Panc1 (cell line): ENCODE data around the gene CCDC141. TPM values are rescaled to one million over a fixed set of nuclear protein-coding genes. Genes with fewer than 3 reads are reported as not detected.
"Not testable (repeated sequence)": the region's sequence is repeated elsewhere in the genome, so short reads cannot be mapped to it uniquely, and the experiment has no call there.

Experiments
- ATAC-seq: fragments of 200-7000 bp; cut with Tn5 transposase; 2 replicates; pipeline ENCODE4 v1.9.1; 2020; ENCODE audit warnings: mild to moderate bottlenecking, moderate library complexity
- BruUV-seq: library from RNA; stranded (reverse); fragments of 400-500 nt; replicated peaks from 2 replicates; lab custom pipeline; 2021; lab: Mats Ljungman, UMichigan
- CTCF ChIA-PET: fragments of 300-600 bp; sonication (Branson Sonifier 250); formaldehyde crosslinking; loops from one replicate; lab custom pipeline; 2022; ENCODE audit warnings: antibody characterized with exemption; lab: Charles Lee
- POLR2A ChIA-PET: fragments of 300-600 bp; sonication (Branson Sonifier 250); formaldehyde crosslinking; loops from one replicate; lab custom pipeline; 2022; ENCODE audit warnings: antibody characterized with exemption; lab: Charles Lee
- DNase-seq: peaks from one replicate; pipeline ENCODE4 v3.0.0-alpha.2; 2010; ENCODE audit warnings: low read depth, low spot score
- H3K27ac ChIP-seq: 2 replicates; pipeline ENCODE4 v1.5.1; 2011; ENCODE audit warnings: mild to moderate bottlenecking, low read length, inconsistent platforms
- H3K27me3 ChIP-seq: fragments of 200-500 bp; sonication (Bioruptor generic); 2 replicates; pipeline ENCODE4 v1.6.0; 2014; ENCODE audit warnings: low read length, inconsistent platforms; ENCODE audit not compliant: control insufficient read depth, insufficient read depth
- H3K36me3 ChIP-seq: fragments of 200-500 bp; sonication (Bioruptor generic); 2 replicates; pipeline ENCODE4 v1.5.1; 2014; ENCODE audit warnings: inconsistent platforms, mild to moderate bottlenecking, low read length, moderate library complexity; ENCODE audit not compliant: control insufficient read depth, insufficient read depth
- H3K4me1 ChIP-seq: 2 replicates; pipeline ENCODE4 v1.5.1; 2011; ENCODE audit warnings: inconsistent platforms, mild to moderate bottlenecking, low read length, moderate library complexity; ENCODE audit not compliant: control insufficient read depth, insufficient read depth
- H3K4me3 ChIP-seq, 2 experiments: 2 replicates each; pipeline ENCODE4 v1.5.1; 2011 to 2012; ENCODE audit warnings: low read depth in 2 of 2, low read length in 2 of 2, mild to moderate bottlenecking in 2 of 2, inconsistent platforms in 1 of 2, moderate library complexity in 1 of 2
- H3K9me3 ChIP-seq: fragments of 200-500 bp; sonication (Bioruptor generic); 2 replicates; pipeline ENCODE4 v1.5.1; 2014; ENCODE audit warnings: low read depth, mild to moderate bottlenecking, inconsistent platforms, low read length, moderate library complexity; ENCODE audit not compliant: control insufficient read depth, insufficient read depth
- CTCF ChIP-seq: fragments of 450-650 bp; IDR thresholded peaks from 2 replicates; pipeline ENCODE4 v1.5.1; 2017; ENCODE audit warnings: mild to moderate bottlenecking
- POLR2AphosphoS5 ChIP-seq: IDR thresholded peaks from 2 replicates; pipeline ENCODE4 v1.6.1; 2012; ENCODE audit warnings: mild to moderate bottlenecking, low read depth, low read length, moderate library complexity
- REST ChIP-seq, 2 experiments: IDR thresholded peaks; 2 replicates each; pipeline ENCODE4 v1.6.1; 2011 to 2012; ENCODE audit warnings: low read depth in 2 of 2, control low read depth in 1 of 2, low read length in 1 of 2, mild to moderate bottlenecking in 1 of 2, moderate library complexity in 1 of 2; ENCODE audit not compliant: insufficient read depth in 1 of 2
- SIN3A ChIP-seq: IDR thresholded peaks from 2 replicates; pipeline ENCODE4 v1.6.1; 2012; ENCODE audit warnings: low read depth, mild to moderate bottlenecking, low read length, moderate library complexity, borderline replicate concordance; ENCODE audit not compliant: insufficient read depth
- TCF7L2 ChIP-seq: IDR thresholded peaks from 2 replicates; pipeline ENCODE4 v1.6.1; 2011; ENCODE audit warnings: mild to moderate bottlenecking, low read depth, low read length, inconsistent platforms
- in situ Hi-C: cut with HindIII; loops from 2 replicates; pipeline ENCODE4 v1.10.0; 2016; ENCODE audit warnings: low sequenced_read_pairs, low pct_unique_long_range_greater_than_20kb
- intact Hi-C: fragments of 100-400 bp; cut with micrococcal nuclease; formaldehyde crosslinking; loops from one replicate; pipeline ENCODE4 v1.10.0; 2022; ENCODE audit not compliant: unreplicated experiment
- total RNA-seq: library from RNA; stranded (reverse); gene quantifications from one replicate; pipeline ENCODE4 v1.2.1, GENCODE V29; 2021; ENCODE audit not compliant: unreplicated experiment

The CCDC141 gene
- total RNA-seq, 1 experiment from 2014 or later, result 0.10 TPM

GRCh38 chr2:179017773-179018357 is 32.1 kb downstream of the CCDC141 start:
- BruUV-seq, result no TSS peak
- ATAC-seq (no peak), DNase-seq (no peak)
- intact Hi-C loops, result no loop called here
- no peaks in the 10 kb centered on the region for H3K4me1 ChIP-seq
- no peaks in the 10 kb centered on the region for H3K9me3 ChIP-seq
- TF ChIP-seq REST (IDR thresholded peaks at IDR 0.05; ENCODE audit: insufficient read depth in 1 of 2, low read depth in 2 of 2, low read length in 1 of 2) (no peak), SIN3A (no peak), POLR2AphosphoS5 (no peak), CTCF (no peak), TCF7L2 (no peak)
- no peak overlapping the region for H3K27ac ChIP-seq
- no peak overlapping the region for H3K4me3 ChIP-seq
- ChIA-PET CTCF (no interaction called here), POLR2A (no interaction called here)
- in situ Hi-C loops, result no loop called here
- H3K27me3 ChIP-seq, result no peaks in the 10 kb centered on the region
- H3K36me3 ChIP-seq, result no peaks in the 10 kb centered on the region

GRCh38 chr2:179014189-179014588 is 35.7 kb downstream of the CCDC141 start:
- in situ Hi-C loops, CTCF ChIA-PET, BruUV-seq, ATAC-seq, H3K9me3 ChIP-seq, H3K4me3 ChIP-seq, POLR2A ChIA-PET, DNase-seq, H3K36me3 ChIP-seq, H3K27ac ChIP-seq, H3K4me1 ChIP-seq, intact Hi-C loops, H3K27me3 ChIP-seq: not testable (repeated sequence)

- Histone ChIP-seq H3K9me3 (no peaks in the 10 kb centered on the region), H3K4me1 (no peaks in the 10 kb centered on the region), H3K4me3 (no peak overlapping the region), H3K27ac (no peak overlapping the region), H3K27me3 (no peaks in the 10 kb centered on the region), H3K36me3 (no peaks in the 10 kb centered on the region)
- no TSS peak for BruUV-seq
- no peak for ATAC-seq
- in situ Hi-C loops, result no loop called here
- ChIA-PET POLR2A (no interaction called here), CTCF (no interaction called here)
- intact Hi-C loops, result no loop called here
- no peak for TF ChIP-seq CTCF
- TF ChIP-seq SIN3A, result no peak
- TF ChIP-seq TCF7L2, result no peak
- TF ChIP-seq POLR2AphosphoS5, result no peak
- no peak for TF ChIP-seq REST (IDR thresholded peaks at IDR 0.05; ENCODE audit: insufficient read depth in 1 of 2, low read depth in 2 of 2, low read length in 1 of 2)
- no peak for DNase-seq
Observed at GRCh38 chr2:179005976-179006375, 44.0 kb downstream of the CCDC141 start.
